Type B pancreatic cell (in vitro differentiated cells): ENCODE results near the gene SERPINB7. TPM values are rescaled to one million over a fixed set of nuclear protein-coding genes. Genes with fewer than 3 reads are reported as not detected.

Experiments used
- DNase-seq: peaks from one replicate; pipeline ENCODE4 v3.0.0; 2021; ENCODE audit warnings: mixed read lengths; ENCODE audit not compliant: unreplicated experiment; ENCODE audit errors: extremely low spot score
- H3K27ac Mint-ChIP-seq: 2 replicates; pipeline ENCODE4 v1.8.0; 2021; ENCODE audit warnings: mild to moderate bottlenecking, mixed read lengths
- H3K27me3 Mint-ChIP-seq: 2 replicates; pipeline ENCODE4 v1.8.0; 2021; ENCODE audit warnings: mixed read lengths
- H3K36me3 Mint-ChIP-seq: 2 replicates; pipeline ENCODE4 v1.8.0; 2021; ENCODE audit warnings: mixed read lengths
- H3K4me1 Mint-ChIP-seq: one replicate; pipeline ENCODE4 v1.8.0; 2021; ENCODE audit warnings: mixed read lengths; ENCODE audit not compliant: unreplicated experiment
- H3K4me3 Mint-ChIP-seq: 2 replicates; pipeline ENCODE4 v1.8.0; 2021; ENCODE audit warnings: mild to moderate bottlenecking, mixed read lengths
- H3K9me3 Mint-ChIP-seq: 2 replicates; pipeline ENCODE4 v1.8.0; 2021; ENCODE audit warnings: mixed read lengths
- total RNA-seq: library from RNA; stranded (reverse); gene quantifications from 2 replicates; pipeline ENCODE4 v1.2.1, GENCODE V29; 2021; ENCODE audit warnings: low replicate concordance
- TF ChIP-seq, protein P1 (sequence below): fragments of 200-600 bp; sonication (generic); conservative IDR thresholded peaks from 2 replicates; pipeline ENCODE4 v1.5.0; 2021; ENCODE audit warnings: antibody characterized with exemption, mild to moderate bottlenecking

The SERPINB7 gene
- total RNA-seq, 1 donor from 2014 or later, result 15.2 TPM

DNA sequence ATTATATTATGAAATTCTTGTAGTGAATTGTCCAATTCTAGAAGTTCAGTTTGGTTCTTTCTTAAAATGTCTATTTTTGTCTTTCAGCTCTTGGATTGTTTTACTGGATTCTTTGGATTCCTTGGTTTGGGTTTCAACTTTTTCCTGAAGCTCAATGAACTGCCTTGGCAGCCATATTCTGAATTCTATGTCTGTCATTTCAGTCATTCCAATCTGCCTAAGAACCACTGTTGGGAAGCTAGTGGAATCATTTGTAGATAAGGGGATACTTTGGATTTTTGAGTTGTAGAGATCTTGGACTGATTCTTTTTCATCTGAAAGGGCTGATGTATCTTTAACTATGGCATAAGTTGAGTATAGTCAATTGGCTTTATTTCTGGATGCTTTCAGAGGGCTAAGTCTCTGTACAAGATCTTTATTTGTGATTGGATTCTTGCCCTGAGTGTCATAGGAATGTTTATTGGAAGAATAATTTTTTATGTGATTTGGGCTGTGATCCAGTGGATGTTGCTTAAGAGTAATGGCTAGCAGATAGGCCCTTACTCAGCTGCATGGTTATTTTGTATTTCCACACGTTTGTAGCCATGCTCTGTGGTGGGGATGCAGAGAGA lies 42.3 kb downstream of the SERPINB7 start:
- peaks cover 3% of the 10 kb centered on the region for H3K9me3 Mint-ChIP-seq

DNA sequence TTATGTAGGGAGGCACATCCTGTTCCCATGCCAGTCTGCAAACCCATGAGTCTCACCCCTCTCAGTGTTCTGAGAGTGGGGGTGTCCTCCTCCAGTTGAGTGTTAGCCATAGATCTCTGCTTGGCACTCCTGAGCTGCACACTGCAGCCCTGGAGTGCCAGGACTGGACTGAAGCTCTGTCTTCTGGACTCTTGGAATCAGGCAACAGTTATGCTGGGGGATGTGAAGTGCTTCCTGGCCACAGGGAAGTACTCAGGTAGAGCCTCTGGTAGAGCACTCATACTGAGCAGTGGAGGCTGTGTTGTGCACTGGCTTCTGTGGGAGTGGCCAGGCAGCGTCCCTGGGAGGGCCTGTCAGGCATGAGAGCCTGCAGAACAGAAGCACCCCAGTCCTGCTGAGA lies 43.0 kb downstream of the SERPINB7 start:
- no peak for DNase-seq
- Mint-ChIP-seq H3K27me3 (peaks cover 3% of the 10 kb centered on the region), H3K4me1 (no peaks in the 10 kb centered on the region), H3K27ac (no peak overlapping the region), H3K9me3 (peaks cover 3% of the 10 kb centered on the region), H3K4me3 (no peak overlapping the region), H3K36me3 (no peaks in the 10 kb centered on the region)
- TF ChIP-seq, protein P1, sequence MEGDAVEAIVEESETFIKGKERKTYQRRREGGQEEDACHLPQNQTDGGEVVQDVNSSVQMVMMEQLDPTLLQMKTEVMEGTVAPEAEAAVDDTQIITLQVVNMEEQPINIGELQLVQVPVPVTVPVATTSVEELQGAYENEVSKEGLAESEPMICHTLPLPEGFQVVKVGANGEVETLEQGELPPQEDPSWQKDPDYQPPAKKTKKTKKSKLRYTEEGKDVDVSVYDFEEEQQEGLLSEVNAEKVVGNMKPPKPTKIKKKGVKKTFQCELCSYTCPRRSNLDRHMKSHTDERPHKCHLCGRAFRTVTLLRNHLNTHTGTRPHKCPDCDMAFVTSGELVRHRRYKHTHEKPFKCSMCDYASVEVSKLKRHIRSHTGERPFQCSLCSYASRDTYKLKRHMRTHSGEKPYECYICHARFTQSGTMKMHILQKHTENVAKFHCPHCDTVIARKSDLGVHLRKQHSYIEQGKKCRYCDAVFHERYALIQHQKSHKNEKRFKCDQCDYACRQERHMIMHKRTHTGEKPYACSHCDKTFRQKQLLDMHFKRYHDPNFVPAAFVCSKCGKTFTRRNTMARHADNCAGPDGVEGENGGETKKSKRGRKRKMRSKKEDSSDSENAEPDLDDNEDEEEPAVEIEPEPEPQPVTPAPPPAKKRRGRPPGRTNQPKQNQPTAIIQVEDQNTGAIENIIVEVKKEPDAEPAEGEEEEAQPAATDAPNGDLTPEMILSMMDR, result no peak

More for the DNA sequence above, 42.3 kb downstream of the SERPINB7 start:
- peaks cover 3% of the 10 kb centered on the region for H3K27me3 Mint-ChIP-seq
- no peaks in the 10 kb centered on the region for H3K4me1 Mint-ChIP-seq
- no peak overlapping the region for H3K4me3 Mint-ChIP-seq
- TF ChIP-seq, protein P1, result no peak
- DNase-seq, result no peak
- H3K36me3 Mint-ChIP-seq, result no peaks in the 10 kb centered on the region
- H3K27ac Mint-ChIP-seq, result no peak overlapping the region

DNA sequence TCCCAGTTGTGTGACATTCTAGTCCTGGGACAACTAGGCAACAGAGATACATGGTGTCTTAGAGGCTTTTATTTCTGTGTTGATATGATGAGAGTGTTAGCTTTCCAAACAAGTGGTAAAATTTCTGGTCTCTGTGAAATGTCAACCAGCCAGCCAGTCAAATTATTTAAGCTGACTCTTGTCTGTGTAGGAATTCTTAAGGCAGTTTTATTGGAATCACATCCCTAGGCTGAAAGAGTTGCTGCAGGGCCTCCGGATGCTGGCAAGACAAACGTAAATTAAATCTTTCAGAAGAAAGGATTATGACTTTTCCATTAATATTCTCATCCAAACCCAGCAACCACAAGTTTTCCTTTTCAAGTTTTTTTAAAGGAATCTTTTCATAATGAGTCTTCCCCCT lies 44.6 kb downstream of the SERPINB7 start:
- Mint-ChIP-seq H3K27me3 (no peaks in the 10 kb centered on the region), H3K27ac (no peak overlapping the region), H3K36me3 (no peaks in the 10 kb centered on the region), H3K4me3 (no peak overlapping the region), H3K4me1 (no peaks in the 10 kb centered on the region), H3K9me3 (peaks cover 3% of the 10 kb centered on the region)
- TF ChIP-seq, protein P1, result no peak
- no peak for DNase-seq

DNA sequence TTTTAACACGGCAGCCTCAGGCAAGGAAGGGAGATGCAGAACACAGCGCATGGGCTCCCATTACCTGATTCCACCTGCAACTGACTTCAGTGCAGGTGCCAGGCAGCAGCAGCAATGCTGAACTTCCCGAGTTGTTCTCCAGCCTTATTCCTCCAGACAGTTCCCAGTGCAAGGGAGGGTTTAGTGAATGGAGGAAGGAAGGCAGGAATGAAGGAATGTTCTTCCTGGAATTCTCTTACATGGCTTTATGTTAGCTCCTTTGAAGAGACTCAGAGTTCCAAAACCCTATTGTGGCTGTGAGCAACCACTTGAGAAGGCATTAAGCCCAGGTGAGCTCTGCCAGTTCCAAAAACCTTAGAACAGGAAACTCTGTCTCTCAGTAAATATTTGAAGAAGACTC lies 45.5 kb downstream of the SERPINB7 start:
- no peak overlapping the region for H3K4me3 Mint-ChIP-seq
- no peaks in the 10 kb centered on the region for H3K27me3 Mint-ChIP-seq
- no peak for DNase-seq
- peaks cover 3% of the 10 kb centered on the region for H3K9me3 Mint-ChIP-seq
- no peaks in the 10 kb centered on the region for H3K4me1 Mint-ChIP-seq
- TF ChIP-seq, protein P1, result no peak
- no peak overlapping the region for H3K27ac Mint-ChIP-seq
- H3K36me3 Mint-ChIP-seq, result no peaks in the 10 kb centered on the region

DNA sequence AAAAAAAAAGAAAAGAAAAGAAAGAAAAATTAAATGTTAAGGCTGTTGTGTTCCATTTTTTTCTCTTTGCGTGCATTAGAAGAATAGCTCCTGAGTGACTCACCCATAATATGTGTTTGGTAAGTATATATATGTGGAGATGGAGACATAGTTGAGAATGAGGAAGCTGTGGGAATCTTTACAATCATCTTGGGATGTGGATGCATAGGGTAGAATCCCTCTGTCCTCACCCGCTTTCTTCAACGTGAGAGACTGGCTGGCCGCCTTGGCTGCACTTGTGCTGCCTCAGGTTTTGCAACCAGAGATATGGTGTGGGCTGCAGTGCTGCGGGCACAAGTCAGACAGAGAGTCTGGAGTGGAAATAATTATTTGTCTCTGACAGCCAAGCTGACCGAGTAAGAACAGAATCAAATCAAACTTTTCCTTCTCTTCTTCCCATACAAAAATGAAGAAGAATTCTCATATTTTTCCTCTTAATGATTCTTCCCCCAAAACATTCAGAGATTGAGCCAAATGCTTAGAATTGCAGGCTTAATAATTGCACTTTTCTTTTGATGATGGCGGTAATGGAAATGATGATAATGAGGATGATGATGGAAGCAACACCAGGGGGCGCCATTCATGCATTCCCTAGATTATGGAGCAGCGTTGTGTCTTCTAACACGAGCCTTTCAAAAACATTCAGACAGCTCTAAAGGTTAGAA lies 48.5 kb downstream of the SERPINB7 start:
- DNase-seq, result no peak
- no peak overlapping the region for H3K4me3 Mint-ChIP-seq
- no peaks in the 10 kb centered on the region for H3K36me3 Mint-ChIP-seq
- H3K27me3 Mint-ChIP-seq, result no peaks in the 10 kb centered on the region
- no peak overlapping the region for H3K27ac Mint-ChIP-seq
- TF ChIP-seq, protein P1, result peak; percentile 67
- no peaks in the 10 kb centered on the region for H3K4me1 Mint-ChIP-seq
- no peaks in the 10 kb centered on the region for H3K9me3 Mint-ChIP-seq
